T-helper 17 cell (primary cell): ENCODE measurements around the gene SLC8A1. TPM values are rescaled to one million over a fixed set of nuclear protein-coding genes. Genes with fewer than 3 reads are reported as not detected.
"Not testable (repeated sequence)": the region's sequence is repeated elsewhere in the genome, so short reads cannot be mapped to it uniquely, and the experiment has no call there.

ENCODE experiments used
- ATAC-seq: fragments of 150-1000 bp; cut with Tn5 transposase; 2 replicates; pipeline ENCODE4 v1.10.0; 2021; ENCODE audit warnings: mild to moderate bottlenecking, moderate library complexity
- DNase-seq, 3 donors: peaks; one replicate each; pipeline versions ENCODE4 v3.0.0 to v3.0.0-alpha.2; 2020 to 2021
- H3K9me3 ChIP-seq: one replicate; pipeline ENCODE4 v1.7.0; 2013; ENCODE audit warnings: low read length, mild to moderate bottlenecking; ENCODE audit not compliant: control insufficient read depth, poor library complexity, severe bottlenecking
- H3K27ac Mint-ChIP-seq: one replicate; pipeline ENCODE4 v1.8.0; 2022; ENCODE audit warnings: mild to moderate bottlenecking, moderate library complexity, mixed read lengths
- H3K27me3 Mint-ChIP-seq: one replicate; pipeline ENCODE4 v1.8.0; 2022; ENCODE audit warnings: mixed read lengths
- H3K36me3 Mint-ChIP-seq: one replicate; pipeline ENCODE4 v1.8.0; 2022; ENCODE audit warnings: low read depth, mixed read lengths
- H3K4me1 Mint-ChIP-seq: one replicate; pipeline ENCODE4 v1.8.0; 2022; ENCODE audit warnings: mild to moderate bottlenecking, mixed read lengths
- H3K4me3 Mint-ChIP-seq: one replicate; pipeline ENCODE4 v1.8.0; 2022; ENCODE audit warnings: mild to moderate bottlenecking, moderate library complexity, mixed read lengths
- total RNA-seq, 4 donors: library from RNA in 2 of 4; stranded (reverse) in 2 of 4; gene quantifications; one replicate each; pipeline ENCODE4 v1.2.3 and lab custom pipeline; 2022 to 2026

The SLC8A1 gene
- total RNA-seq, 2 donors from 2014 or later = 0.26 to 1.4 TPM

DNA sequence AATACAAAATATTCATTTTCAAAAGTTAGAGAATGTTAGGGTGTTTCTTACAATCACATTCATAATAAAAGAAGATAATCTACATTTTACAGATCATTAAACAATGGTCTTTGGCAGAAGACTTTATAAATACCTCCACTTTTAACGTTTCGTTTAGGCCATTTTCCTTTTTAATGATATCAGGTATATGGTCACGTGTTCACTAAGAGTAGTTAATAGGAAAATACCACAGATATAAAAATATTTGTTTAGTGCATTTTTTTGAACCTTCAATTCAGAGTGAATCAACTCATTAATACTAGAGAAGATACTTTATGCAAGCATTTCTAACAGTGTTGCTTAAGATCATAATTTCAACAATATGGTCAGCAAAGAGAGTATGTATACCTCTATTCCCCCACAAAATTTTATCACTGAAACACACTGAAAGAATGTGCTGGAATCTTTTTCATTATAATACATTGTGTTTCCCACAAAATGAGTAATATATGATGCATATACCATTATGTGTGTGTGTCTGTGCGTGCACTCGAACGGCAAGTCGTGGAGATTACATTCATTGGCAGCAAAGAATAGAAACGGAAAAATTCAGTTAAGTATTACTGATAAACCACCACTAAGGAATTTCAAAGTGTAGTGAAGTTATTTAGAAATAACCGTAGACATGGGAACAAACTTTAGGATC, 353.0 kb downstream of the SLC8A1 start:
- ATAC-seq (no peak), DNase-seq (no peak)
- H3K4me1 Mint-ChIP-seq = no peaks in the 10 kb centered on the region
- H3K36me3 Mint-ChIP-seq = no peaks in the 10 kb centered on the region
- H3K9me3 ChIP-seq = no peaks in the 10 kb centered on the region
- H3K4me3 Mint-ChIP-seq = no peak overlapping the region
- no peaks in the 10 kb centered on the region for H3K27me3 Mint-ChIP-seq
- H3K27ac Mint-ChIP-seq = no peak overlapping the region

DNA sequence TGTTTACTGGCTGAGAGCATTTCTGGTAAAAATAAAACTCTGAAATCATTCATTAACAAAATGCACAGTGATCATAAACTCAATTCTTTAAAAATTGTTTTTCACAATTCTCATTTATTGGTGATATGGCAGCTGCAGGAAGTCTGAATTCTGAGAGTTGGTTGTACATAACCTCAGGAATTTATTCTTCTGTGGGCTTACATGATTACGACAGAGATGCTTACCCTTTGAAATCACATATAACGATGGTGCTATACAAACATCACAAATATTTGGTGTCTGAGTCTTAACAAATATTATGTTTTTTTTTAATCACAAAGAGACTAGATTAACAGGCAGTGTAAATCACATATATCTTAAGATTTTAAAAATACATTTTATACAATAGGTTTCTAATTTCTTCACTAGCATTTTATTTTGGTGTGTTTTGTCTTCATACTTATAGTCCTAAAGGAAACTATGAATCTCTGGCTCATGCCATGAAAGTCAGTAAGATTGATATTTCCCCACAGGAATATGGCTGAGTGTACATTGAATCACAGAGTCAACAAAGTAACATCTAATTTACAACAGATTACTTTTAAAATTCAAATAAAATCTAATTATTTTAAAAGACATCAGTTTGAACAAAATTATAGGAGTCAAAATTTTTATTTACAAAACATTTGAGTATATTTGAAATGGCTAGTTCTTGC, 354.1 kb downstream of the SLC8A1 start:
- ATAC-seq = no peak
- H3K4me1 Mint-ChIP-seq = no peaks in the 10 kb centered on the region
- no peak overlapping the region for H3K4me3 Mint-ChIP-seq
- DNase-seq = no peak
- no peaks in the 10 kb centered on the region for H3K27me3 Mint-ChIP-seq
- H3K9me3 ChIP-seq = no peaks in the 10 kb centered on the region
- H3K27ac Mint-ChIP-seq = no peak overlapping the region
- H3K36me3 Mint-ChIP-seq = no peaks in the 10 kb centered on the region

DNA sequence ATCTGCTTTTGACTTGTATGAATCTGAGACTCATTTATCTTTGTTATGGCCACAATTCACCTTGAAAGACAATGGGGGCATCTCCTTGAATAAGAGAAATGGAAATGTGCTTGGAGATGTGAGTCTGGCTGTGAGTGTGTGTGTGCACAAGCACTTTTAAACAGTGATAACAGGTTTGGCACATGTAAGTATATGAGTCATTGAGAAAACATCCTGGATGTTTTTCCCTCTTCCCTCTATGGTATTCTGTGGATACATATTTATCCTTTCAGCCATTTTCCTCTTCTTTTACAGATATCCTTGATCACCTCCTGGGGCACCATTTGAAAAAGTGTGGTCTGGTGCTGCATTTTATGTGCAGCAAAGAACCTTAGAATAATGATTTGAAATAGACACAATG, 355.5 kb downstream of the SLC8A1 start:
- H3K27ac Mint-ChIP-seq = no peak overlapping the region
- ATAC-seq = no peak

DNA sequence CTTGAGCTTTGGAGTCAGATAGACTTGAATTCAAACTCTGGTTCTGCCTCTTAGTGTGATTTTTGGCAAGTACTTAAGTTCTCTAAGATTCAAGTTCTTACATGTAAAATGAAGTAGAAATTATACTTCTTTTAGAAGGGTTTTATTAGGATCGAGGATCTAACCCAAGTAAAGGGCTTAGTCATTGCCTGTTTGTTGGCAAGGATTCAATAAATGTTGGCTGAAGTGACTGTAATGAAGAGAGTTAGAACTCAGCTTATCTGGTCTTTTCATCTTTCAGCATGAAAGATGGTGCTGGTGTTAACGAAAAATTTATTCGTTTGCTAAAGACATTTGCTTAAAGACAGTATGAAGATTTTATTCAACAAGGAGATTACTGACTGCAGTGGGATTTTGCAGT, 356.9 kb downstream of the SLC8A1 start:
- DNase-seq (no peak), ATAC-seq (no peak)
- H3K27me3 Mint-ChIP-seq = no peaks in the 10 kb centered on the region
- no peak overlapping the region for H3K27ac Mint-ChIP-seq
- no peak overlapping the region for H3K4me3 Mint-ChIP-seq
- no peaks in the 10 kb centered on the region for H3K36me3 Mint-ChIP-seq
- no peaks in the 10 kb centered on the region for H3K4me1 Mint-ChIP-seq
- H3K9me3 ChIP-seq = no peaks in the 10 kb centered on the region

More for the DNA sequence above, 355.5 kb downstream of the SLC8A1 start:
- H3K4me3 Mint-ChIP-seq = no peak overlapping the region
- no peak for DNase-seq
- H3K27me3 Mint-ChIP-seq = no peaks in the 10 kb centered on the region
- H3K4me1 Mint-ChIP-seq = no peaks in the 10 kb centered on the region
- H3K36me3 Mint-ChIP-seq = no peaks in the 10 kb centered on the region
- H3K9me3 ChIP-seq = no peaks in the 10 kb centered on the region

DNA sequence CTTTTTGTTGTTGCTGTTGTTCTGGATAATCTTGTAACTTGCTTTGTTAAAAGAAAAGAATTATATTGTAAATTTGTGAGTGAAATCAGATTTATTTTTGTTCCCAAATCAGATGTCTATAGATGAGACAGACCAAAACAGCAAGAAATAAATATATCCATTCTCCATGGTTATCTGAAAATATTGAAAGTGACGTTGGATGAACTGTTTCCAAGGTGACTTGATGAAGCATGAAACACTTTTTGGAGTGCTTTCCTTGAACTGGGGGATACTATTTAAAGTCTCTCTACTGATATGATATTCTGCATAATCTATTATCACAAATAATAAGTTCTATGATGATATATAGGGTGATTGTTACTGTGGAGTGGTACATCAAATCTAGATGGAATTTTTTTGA, 357.4 kb downstream of the SLC8A1 start:
- Mint-ChIP-seq H3K4me3 (no peak overlapping the region), H3K27me3 (no peaks in the 10 kb centered on the region), H3K4me1 (no peaks in the 10 kb centered on the region), H3K36me3 (no peaks in the 10 kb centered on the region), H3K27ac (no peak overlapping the region)
- no peak for ATAC-seq
- H3K9me3 ChIP-seq = no peaks in the 10 kb centered on the region
- no peak for DNase-seq

DNA sequence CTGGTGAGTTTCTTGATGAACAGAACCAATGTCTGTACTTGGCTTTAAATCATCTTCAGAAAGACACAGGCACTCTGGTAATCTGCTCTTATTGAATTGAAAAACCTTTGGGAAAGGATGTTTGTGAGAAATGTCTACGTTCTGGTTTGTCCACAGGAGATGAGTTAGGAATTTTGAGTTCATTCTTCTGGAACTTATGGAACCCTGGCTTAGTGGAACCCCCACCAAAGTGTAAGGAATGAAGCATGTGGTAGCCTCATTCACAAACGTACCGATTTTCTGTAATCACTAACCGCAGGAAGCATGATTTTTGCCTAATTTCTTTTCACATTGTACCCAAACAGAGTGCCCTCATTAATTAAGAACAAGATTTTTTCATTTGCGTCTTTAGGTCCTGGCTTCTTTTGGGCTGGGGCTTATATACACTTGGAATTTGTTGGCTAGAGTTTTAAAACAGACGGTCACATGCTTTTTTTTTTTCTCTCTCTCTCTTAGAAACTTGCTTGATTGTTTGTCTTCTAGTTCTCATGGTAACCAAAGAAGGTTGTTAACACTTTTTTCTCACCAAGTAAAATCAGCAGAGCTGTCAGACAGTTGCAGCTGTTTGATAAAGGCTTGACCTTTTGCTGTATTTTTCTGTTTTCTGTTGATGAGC, 358.7 kb downstream of the SLC8A1 start:
- Mint-ChIP-seq H3K4me1 (no peaks in the 10 kb centered on the region), H3K27ac (no peak overlapping the region), H3K4me3 (no peak overlapping the region), H3K36me3 (no peaks in the 10 kb centered on the region), H3K27me3 (no peaks in the 10 kb centered on the region)
- no peak for ATAC-seq
- H3K9me3 ChIP-seq = no peaks in the 10 kb centered on the region
- no peak for DNase-seq

DNA sequence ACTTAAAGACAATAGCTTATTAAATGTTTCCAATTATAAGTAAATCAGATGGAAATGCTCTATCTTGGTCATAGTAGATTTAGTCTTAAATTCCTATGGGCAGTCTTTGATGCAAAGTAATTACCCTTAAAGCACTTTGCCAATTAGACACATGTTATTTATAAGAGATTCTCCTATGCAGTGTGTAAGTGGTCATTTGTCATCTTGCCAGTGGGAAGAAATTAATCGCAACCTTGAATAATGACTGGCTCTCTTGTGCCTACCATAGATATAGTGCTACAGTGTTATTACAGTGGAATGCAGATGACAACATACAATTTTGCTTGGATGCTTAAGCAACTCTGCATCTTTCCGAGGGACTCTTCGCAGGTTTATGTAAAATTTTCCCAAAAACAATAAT, 361.8 kb downstream of the SLC8A1 start:
- no peak for DNase-seq
- Mint-ChIP-seq H3K4me3 (no peak overlapping the region), H3K27me3 (peaks cover 6% of the 10 kb centered on the region), H3K27ac (no peak overlapping the region), H3K4me1 (no peaks in the 10 kb centered on the region), H3K36me3 (peaks cover 2% of the 10 kb centered on the region)
- ATAC-seq = no peak
- H3K9me3 ChIP-seq = no peaks in the 10 kb centered on the region

DNA sequence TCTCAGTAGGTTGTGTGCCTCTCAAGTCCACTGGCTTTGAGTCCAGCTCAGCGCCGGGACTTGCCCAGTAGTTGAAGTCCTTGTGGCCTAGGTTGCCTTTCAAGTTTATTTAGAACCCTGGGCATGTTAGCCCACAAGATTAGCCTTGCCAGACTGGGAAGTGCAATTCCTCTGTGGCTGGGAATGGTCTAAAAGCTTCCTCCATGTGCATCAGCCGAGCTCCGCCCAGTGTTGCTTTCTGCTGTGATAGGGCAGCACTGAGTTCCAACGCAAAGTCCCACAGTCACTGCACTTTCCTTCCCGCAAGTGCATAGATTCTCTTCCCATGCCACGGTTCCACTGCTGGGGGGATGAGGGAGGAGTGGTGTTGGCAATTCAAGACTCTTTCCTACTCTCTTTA, 364.0 kb downstream of the SLC8A1 start:
- ATAC-seq (no peak), DNase-seq (no peak)
- Mint-ChIP-seq H3K4me1 (no peaks in the 10 kb centered on the region), H3K27me3 (peaks cover 6% of the 10 kb centered on the region), H3K4me3 (no peak overlapping the region), H3K27ac (no peak overlapping the region), H3K36me3 (peaks cover 2% of the 10 kb centered on the region)
- H3K9me3 ChIP-seq = no peaks in the 10 kb centered on the region

DNA sequence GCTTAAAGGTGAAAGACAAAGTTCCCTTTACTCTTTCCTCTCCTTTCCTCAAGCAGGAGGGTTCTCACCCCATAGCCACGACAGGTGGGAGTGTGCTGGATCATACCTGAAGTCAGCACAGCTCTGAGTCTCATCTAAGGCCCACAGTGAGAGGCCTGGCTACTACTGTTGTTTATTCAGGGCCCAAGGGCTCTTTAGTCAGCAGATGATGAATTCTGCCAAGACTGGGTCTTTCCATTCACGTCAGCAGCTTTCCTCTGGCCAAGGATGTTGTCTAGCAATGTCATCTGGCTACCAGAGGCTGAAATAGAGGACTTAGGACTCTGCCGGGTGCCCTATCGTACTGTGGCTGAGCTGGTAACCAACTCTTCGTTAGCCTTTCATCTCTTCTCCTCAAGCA, 364.5 kb downstream of the SLC8A1 start:
- ATAC-seq (no peak), DNase-seq (no peak)
- no peaks in the 10 kb centered on the region for H3K9me3 ChIP-seq
- H3K4me1 Mint-ChIP-seq = no peaks in the 10 kb centered on the region
- peaks cover 6% of the 10 kb centered on the region for H3K27me3 Mint-ChIP-seq
- H3K27ac Mint-ChIP-seq = no peak overlapping the region
- H3K4me3 Mint-ChIP-seq = no peak overlapping the region
- H3K36me3 Mint-ChIP-seq = peaks cover 2% of the 10 kb centered on the region

DNA sequence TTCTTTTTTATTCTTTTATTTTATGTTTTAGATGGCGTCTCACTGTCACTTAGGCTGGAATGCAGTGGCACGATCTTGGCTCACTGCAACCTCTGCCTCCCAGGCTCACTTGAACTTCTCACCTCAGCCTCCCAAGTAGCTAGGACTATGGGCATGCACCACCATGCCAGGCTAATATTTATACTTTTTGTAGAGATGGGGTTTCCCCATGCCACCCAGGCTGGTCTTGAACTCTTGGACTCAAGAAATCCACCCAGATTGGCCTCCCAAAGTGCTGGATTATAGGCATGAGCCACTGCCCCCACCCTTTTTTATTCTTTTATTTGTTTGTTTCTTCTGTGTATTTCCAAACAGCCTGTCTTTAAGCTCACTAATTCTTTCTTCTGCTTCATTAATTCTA, 366.1 kb downstream of the SLC8A1 start:
- no peak for DNase-seq
- H3K36me3 Mint-ChIP-seq = peaks cover 2% of the 10 kb centered on the region

DNA sequence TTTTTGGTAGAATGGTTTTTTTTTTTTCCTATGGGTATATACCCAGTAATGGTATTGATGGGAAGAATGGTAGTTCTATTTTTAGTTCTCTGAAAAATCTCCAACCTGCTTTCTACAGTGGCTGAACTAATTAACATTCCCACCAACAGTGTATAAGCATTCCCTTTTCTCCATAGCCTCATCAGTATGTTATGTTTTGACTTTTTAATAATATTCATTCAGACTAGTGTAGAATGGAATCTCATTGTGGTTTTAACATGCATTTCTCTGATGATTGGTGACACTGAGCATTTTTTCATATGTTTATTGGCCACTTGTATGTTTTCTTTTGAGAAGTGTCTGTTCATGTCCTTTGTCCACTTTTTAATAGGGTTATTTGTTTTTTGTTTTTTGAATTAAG, 378.6 kb downstream of the SLC8A1 start:
- not testable (repeated sequence) for ATAC-seq, H3K4me1 Mint-ChIP-seq, H3K9me3 ChIP-seq, H3K4me3 Mint-ChIP-seq, H3K27me3 Mint-ChIP-seq, H3K36me3 Mint-ChIP-seq, H3K27ac Mint-ChIP-seq, DNase-seq

More for the DNA sequence above, 366.1 kb downstream of the SLC8A1 start:
- H3K4me3 Mint-ChIP-seq = no peak overlapping the region
- H3K9me3 ChIP-seq = no peaks in the 10 kb centered on the region
- no peaks in the 10 kb centered on the region for H3K4me1 Mint-ChIP-seq
- peaks cover 6% of the 10 kb centered on the region for H3K27me3 Mint-ChIP-seq
- ATAC-seq = no peak
- no peak overlapping the region for H3K27ac Mint-ChIP-seq

DNA sequence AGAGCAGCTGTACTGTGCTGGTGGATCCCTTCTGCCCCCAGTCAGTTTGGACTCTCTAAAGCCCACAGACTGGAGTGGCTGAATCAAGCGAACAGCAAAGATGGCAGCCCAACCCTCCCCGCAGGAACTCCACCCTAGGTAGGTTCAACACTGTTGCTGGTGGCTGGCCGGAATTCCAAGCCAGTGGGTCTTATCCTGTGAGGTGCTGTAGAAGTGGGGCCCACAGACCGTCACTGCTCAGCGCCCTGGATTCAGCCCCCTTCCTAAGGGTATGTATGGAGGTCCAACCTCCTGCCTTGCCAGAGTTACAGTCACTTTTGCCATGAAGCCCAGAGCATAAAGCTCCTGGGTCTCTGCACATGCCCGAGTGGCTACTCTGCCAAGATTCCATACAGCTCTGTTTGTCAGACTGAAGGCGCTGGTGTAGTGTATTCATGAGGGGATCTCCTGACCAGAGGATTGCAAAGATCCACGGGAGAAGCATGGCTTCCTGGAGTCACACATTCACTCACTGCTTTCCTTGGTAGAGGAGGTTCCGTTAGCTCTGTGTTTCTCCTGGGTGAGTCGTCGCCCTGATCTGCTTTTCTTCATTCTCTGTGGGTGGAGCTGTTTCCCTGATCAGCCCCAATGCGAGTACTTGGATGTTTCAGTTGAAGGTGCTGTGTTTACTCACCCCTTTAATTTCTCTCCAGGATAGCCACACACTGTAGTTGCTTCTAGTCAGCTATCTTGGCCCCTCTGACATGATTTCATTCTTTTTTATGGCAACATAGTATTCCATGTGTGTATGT, 379.3 kb downstream of the SLC8A1 start:
- no peaks in the 10 kb centered on the region for H3K36me3 Mint-ChIP-seq
- H3K4me3 Mint-ChIP-seq = no peak overlapping the region
- no peak for ATAC-seq
- H3K4me1 Mint-ChIP-seq = no peaks in the 10 kb centered on the region
- no peak for DNase-seq
- no peaks in the 10 kb centered on the region for H3K9me3 ChIP-seq
- H3K27ac Mint-ChIP-seq = no peak overlapping the region
- no peaks in the 10 kb centered on the region for H3K27me3 Mint-ChIP-seq

DNA sequence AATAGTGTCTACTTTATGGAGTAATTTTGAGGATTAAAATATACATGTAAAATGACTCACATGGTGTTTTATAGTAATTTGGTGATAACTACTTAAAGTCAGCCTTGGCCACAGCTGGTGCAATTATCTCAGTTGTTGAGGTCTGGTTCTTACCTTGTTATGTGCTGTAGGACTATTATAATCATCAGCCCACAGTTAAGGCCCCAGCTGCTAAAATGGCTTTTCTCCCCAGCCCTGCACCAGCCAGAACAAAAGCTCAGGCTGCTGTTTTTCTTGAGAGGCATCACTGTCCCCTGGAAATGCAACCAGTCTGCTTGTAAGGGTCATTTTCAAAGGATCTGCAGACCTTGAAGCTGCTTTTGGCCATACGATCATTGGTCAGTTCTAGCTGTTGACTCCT, 389.5 kb downstream of the SLC8A1 start:
- ATAC-seq (no peak), DNase-seq (no peak)
- Mint-ChIP-seq H3K4me1 (no peaks in the 10 kb centered on the region), H3K4me3 (no peak overlapping the region), H3K27ac (no peak overlapping the region), H3K36me3 (no peaks in the 10 kb centered on the region), H3K27me3 (no peaks in the 10 kb centered on the region)
- no peaks in the 10 kb centered on the region for H3K9me3 ChIP-seq
